WTC11 (cell line): Measurements from ENCODE around the gene HADHB. TPM values are rescaled to one million over a fixed set of nuclear protein-coding genes. Genes with fewer than 3 reads are reported as not detected.

Source experiments
- ATAC-seq: fragments of 200-7000 bp; cut with Tn5 transposase; 2 replicates; pipeline ENCODE4 v1.10.0; 2021; ENCODE audit warnings: mild to moderate bottlenecking, moderate library complexity
- CTCF ChIA-PET: fragments of 300-600 bp; sonication (Branson Sonifier 250); formaldehyde crosslinking; loops from one replicate; lab custom pipeline; 2021; ENCODE audit warnings: antibody characterized with exemption; lab: Charles Lee
- POLR2A ChIA-PET: fragments of 350-600 bp; sonication (Branson Sonifier 250); formaldehyde crosslinking; loops from one replicate; lab custom pipeline; 2021; ENCODE audit warnings: antibody characterized with exemption; lab: Charles Lee
- DNase-seq: peaks from one replicate; pipeline ENCODE4 v3.0.0; 2021; ENCODE audit warnings: low spot score
- H3K27ac Mint-ChIP-seq: 2 replicates; pipeline ENCODE4 v1.8.0; 2021; ENCODE audit warnings: mixed read lengths
- H3K27me3 Mint-ChIP-seq: 2 replicates; pipeline ENCODE4 v1.8.0; 2021; ENCODE audit warnings: low read depth, mild to moderate bottlenecking, moderate library complexity, mixed read lengths
- H3K36me3 Mint-ChIP-seq: 2 replicates; pipeline ENCODE4 v1.8.0; 2021; ENCODE audit warnings: mixed read lengths
- H3K4me1 Mint-ChIP-seq: 2 replicates; pipeline ENCODE4 v1.8.0; 2022; ENCODE audit warnings: mixed read lengths
- H3K4me3 Mint-ChIP-seq: 2 replicates; pipeline ENCODE4 v1.8.0; 2021; ENCODE audit warnings: mild to moderate bottlenecking, moderate library complexity, mixed read lengths
- H3K9me3 Mint-ChIP-seq: 2 replicates; pipeline ENCODE4 v1.8.0; 2021; ENCODE audit warnings: mixed read lengths
- ARID4B ChIP-seq: sonication (generic); formaldehyde crosslinking; IDR thresholded peaks from 2 replicates; pipeline ENCODE4 v1.8.0; 2023; ENCODE audit warnings: missing genetic modification reagents, mild to moderate bottlenecking, borderline replicate concordance
- ATF2 ChIP-seq: sonication (generic); formaldehyde crosslinking; IDR thresholded peaks from 2 replicates; pipeline ENCODE4 v1.8.1; 2022; ENCODE audit warnings: low read depth, missing genetic modification reagents, borderline replicate concordance
- ATF6 ChIP-seq: sonication (generic); formaldehyde crosslinking; IDR thresholded peaks from 2 replicates; pipeline ENCODE4 v1.8.1; 2023; ENCODE audit warnings: mild to moderate bottlenecking, missing genetic modification reagents
- CDX4 ChIP-seq: fragments of 250-450 bp; sonication (Bioruptor Pico); IDR thresholded peaks from 2 replicates; pipeline ENCODE4 v1.9.0; 2021; ENCODE audit warnings: moderate library complexity, mild to moderate bottlenecking, inconsistent platforms, borderline replicate concordance
- FOXJ3 ChIP-seq: sonication (generic); formaldehyde crosslinking; IDR thresholded peaks from 2 replicates; pipeline ENCODE4 v1.9.0; 2021; ENCODE audit warnings: missing genetic modification reagents, mild to moderate bottlenecking, borderline replicate concordance
- MAX ChIP-seq: sonication (generic); formaldehyde crosslinking; IDR thresholded peaks from 2 replicates; pipeline ENCODE4 v1.8.0; 2022; ENCODE audit warnings: mild to moderate bottlenecking, missing genetic modification reagents
- MYBL2 ChIP-seq: sonication (generic); formaldehyde crosslinking; IDR thresholded peaks from 2 replicates; pipeline ENCODE4 v1.8.1; 2023; ENCODE audit warnings: mild to moderate bottlenecking, moderate library complexity, missing genetic modification reagents
- PRDM15 ChIP-seq: sonication (generic); formaldehyde crosslinking; IDR thresholded peaks from 2 replicates; pipeline ENCODE4 v1.8.0; 2022; ENCODE audit warnings: missing genetic modification reagents
- USF1 ChIP-seq: sonication (generic); formaldehyde crosslinking; IDR thresholded peaks from 2 replicates; pipeline ENCODE4 v1.8.0; 2022; ENCODE audit warnings: mild to moderate bottlenecking, missing genetic modification reagents
- ZBTB21 ChIP-seq: sonication (generic); formaldehyde crosslinking; IDR thresholded peaks from 2 replicates; pipeline ENCODE4 v1.8.1; 2023; ENCODE audit warnings: mild to moderate bottlenecking, missing genetic modification reagents, borderline replicate concordance
- ZNF121 ChIP-seq: sonication (generic); formaldehyde crosslinking; IDR thresholded peaks from 2 replicates; pipeline ENCODE4 v1.8.0; 2023; ENCODE audit warnings: missing genetic modification reagents
- ZNF281 ChIP-seq: sonication (generic); formaldehyde crosslinking; IDR thresholded peaks from 2 replicates; pipeline ENCODE4 v1.8.0; 2023; ENCODE audit warnings: mild to moderate bottlenecking, missing genetic modification reagents
- ZNF416 ChIP-seq: fragments of 250-450 bp; sonication (Bioruptor Pico); IDR thresholded peaks from 2 replicates; pipeline ENCODE4 v1.9.0; 2021; ENCODE audit warnings: mild to moderate bottlenecking, inconsistent platforms
- ZNF425 ChIP-seq: fragments of 250-450 bp; sonication (Bioruptor Pico); conservative IDR thresholded peaks from 2 replicates; pipeline ENCODE4 v1.9.0; 2021; ENCODE audit warnings: mild to moderate bottlenecking
- ZNF512 ChIP-seq: sonication (generic); formaldehyde crosslinking; IDR thresholded peaks from 2 replicates; pipeline ENCODE4 v1.8.1; 2022; ENCODE audit warnings: missing genetic modification reagents, borderline replicate concordance
- ZNF671 ChIP-seq: fragments of 250-450 bp; sonication (Bioruptor Pico); IDR thresholded peaks from 2 replicates; pipeline ENCODE4 v1.8.0; 2021; ENCODE audit warnings: mild to moderate bottlenecking
- total RNA-seq: library from RNA; stranded (reverse); gene quantifications from 3 replicates; pipeline ENCODE4 v1.2.3, GENCODE V29; 2021

Gene HADHB
- total RNA-seq, 1 experiment from 2014 or later: 60.7 TPM

GRCh38 chr2:26297061-26297460 lies 52.3 kb downstream of the HADHB start:
- DNase-seq (no peak), ATAC-seq (no peak)
- Mint-ChIP-seq H3K27me3 (no peaks in the 10 kb centered on the region), H3K4me3 (no peak overlapping the region), H3K27ac (0 out of 2 replicates have a peak overlapping the region, but pooled peaks have one; percentile 65), H3K4me1 (peaks cover 7% of the 10 kb centered on the region), H3K9me3 (peaks cover 3% of the 10 kb centered on the region; the same call in 1 of the 2 replicates), H3K36me3 (no peaks in the 10 kb centered on the region)
- no peak for TF ChIP-seq ZBTB21 (CRISPR knock-in tag)
- no peak for TF ChIP-seq ZNF671 (CRISPR knock-in tag)
- no peak for TF ChIP-seq MAX (CRISPR knock-in tag)
- TF ChIP-seq ARID4B: no peak
- TF ChIP-seq ATF2 (CRISPR knock-in tag): no peak
- TF ChIP-seq ZNF425 (CRISPR knock-in tag): no peak
- TF ChIP-seq CDX4 (CRISPR knock-in tag): no peak
- TF ChIP-seq ZNF281: no peak
- no peak for TF ChIP-seq ATF6 (CRISPR knock-in tag)
- no peak for TF ChIP-seq ZNF121 (CRISPR knock-in tag)
- TF ChIP-seq ZNF512 (CRISPR knock-in tag): no peak
- no peak for TF ChIP-seq PRDM15 (CRISPR knock-in tag)
- TF ChIP-seq MYBL2 (CRISPR knock-in tag): no peak
- no peak for TF ChIP-seq ZNF416
- TF ChIP-seq USF1 (CRISPR knock-in tag): no peak
- TF ChIP-seq FOXJ3: no peak
- ChIA-PET POLR2A (interaction anchor here (3.6 kb wide), 1 partner anchor 53 kb away, joined by 27 read pairs; the partner anchor contains the start of genes HADHA and HADHB), CTCF (interaction anchor here (0.6 to 1.6 kb wide), 2 partner anchors 17 to 20 kb away, joined by 3 to 7 read pairs; no protein-coding TSS in a partner anchor)
